NCI-H524 (cell line): ENCODE data around the gene PDSS2.
"Not testable (repeated sequence)": the region's sequence is repeated elsewhere in the genome, so short reads cannot be mapped to it uniquely, and the experiment has no call there.

ENCODE experiments used
- DNase-seq, 2 experiments: peaks; one replicate each; lab custom pipeline; 2025; lab: John Stamatoyannopoulos, UW

Gene PDSS2

DNA sequence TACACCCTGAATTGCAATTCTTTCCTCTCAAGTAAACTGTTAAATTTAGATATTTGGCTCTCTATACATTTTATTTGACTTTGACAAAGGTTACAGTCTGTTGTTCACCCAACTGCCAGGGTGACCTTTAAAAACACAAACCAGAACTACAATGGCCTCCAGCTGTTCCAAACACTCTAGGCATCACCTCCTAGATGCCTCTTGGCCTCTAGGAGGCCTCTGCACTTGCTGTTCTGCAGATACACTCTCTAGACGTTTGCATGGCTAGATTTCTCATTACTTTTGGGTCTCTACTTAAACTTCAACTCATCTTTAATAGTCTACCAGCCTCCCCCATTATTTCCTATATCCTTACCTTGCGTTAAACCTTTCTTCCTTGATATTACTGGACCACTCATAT, 241.2 kb downstream of the PDSS2 start:
- DNase-seq = no peak

DNA sequence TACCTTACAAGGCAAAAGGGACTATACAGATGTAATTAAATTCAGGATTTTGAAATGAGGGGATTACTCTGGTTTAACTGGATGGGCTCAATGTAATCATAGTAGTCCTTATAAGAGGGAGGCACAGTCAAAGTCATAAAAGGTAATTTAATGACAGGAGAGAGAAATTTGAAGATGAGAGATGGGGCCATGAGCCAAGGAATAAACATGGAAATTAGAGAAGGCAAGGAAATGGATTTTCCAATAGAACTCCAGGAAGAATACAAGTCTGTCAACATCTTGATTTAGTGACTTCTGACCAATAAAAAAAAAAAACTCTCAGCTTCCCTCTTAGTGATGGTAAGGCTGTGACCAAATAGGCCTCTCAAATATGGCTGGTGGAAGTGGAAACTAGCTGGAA, 242.1 kb downstream of the PDSS2 start:
- peak in 1 of 2 experiments; percentile 5 for DNase-seq

DNA sequence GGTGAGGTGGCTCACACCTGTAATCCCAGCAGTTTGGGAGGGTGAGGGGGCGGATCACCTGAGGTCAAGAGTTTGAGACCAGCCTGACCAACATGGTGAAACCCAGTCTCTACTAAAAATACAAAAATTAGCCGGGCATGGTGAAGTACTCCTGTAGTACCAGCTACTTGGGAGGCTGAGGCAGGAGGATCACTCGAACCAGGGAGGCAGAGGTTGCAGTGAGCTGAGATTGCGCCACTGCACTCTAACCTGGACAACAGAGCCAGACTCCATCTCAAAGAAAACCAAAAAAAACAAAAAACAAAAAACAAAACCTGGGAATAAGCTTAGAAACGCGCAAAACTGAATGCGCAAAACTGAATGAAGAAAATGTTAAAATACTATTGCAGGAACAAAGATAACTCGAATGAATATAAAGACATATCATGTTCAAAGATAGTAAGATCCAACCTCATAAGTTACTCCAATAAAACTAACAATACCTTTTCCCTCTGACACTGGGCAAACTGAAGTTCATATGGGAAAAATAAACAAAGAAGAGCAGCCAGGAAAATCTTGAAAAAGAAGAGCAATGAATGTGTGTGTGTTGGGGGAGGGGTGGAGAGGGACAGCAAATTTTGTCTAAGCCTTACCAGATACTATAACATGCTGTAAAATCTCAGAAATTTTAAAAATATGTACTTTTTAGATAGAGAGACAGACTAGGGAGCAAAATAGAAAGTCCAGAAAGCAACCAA, 243.0 kb downstream of the PDSS2 start:
- no peak for DNase-seq

DNA sequence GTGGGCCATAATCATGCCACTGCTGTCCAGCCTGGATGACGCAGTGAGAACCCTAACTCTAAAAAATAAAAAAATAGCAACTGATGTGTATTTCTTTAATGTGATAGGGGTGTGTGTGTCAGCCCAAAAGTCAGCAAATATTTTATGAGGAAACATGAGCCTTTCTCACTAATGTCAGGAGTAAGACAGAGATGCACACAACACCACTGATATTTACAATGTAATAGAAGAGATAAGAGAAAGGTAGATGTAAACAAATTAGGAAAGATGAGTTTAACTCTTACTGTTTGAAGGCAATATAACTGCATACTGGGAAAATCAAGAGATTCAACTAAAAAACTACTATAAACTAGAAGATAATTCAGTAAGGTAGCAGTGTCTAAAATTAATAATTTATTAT, 244.0 kb downstream of the PDSS2 start:
- DNase-seq = no peak

DNA sequence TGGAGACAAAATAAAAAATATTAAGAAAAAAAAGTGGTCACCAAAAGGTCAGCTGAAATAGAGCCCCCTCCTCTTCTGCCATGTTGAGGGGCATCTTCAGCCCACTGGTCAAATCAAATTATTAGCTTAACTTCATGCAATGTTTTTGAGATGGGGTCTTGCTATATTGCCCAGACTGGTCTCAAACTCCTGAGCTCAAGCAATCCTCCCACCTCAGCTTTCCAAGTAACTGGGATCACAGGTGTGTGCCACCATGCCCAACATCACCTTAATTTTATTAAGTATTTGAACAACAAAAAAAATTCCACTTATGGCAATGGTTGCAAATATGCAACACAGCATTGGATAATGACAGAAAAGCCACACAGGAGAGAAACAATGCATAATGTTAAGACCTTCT, 244.7 kb downstream of the PDSS2 start:
- DNase-seq = no peak

DNA sequence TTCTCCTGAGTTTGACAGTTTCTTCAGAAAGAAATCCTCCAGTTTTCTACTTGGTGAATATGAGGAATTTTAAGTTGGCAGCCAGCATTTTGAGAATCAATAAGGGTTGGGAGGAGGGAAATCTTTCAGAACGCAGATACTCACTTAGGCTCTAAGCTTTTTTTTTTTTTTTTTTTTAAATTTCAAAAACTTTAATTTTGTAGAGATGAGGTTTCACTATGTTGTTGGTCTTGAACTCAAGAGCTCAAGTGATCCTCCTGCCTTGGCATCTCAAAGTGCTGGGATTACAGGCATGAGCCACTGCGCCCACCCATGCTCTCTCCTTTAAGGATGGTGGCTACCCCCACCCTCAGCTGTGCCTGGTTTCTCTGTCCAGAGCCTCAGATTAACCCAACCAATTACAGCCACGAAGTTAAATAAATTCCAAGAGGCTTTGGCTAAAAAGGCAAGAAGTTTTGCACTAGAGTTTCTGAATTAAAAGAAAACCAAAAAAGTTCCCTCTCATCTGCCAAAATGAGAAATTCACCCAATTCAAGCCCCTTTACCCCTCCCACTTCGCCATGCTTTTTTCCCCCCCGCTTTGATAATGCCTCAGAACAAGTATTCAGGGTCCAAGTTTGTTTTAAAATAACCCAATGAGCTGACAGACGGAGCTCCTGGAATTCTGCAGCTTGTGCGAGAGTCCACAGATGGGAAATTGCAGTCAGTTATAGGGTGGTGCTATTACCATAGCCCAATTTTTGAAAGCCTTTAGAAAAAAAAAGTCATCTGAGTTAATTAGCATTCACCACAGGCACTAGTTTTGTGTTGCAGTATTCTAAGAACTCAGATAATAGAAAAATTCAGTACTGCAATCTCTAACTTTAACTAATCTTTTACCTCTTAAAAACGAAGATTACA, 249.7 kb downstream of the PDSS2 start:
- no peak for DNase-seq

DNA sequence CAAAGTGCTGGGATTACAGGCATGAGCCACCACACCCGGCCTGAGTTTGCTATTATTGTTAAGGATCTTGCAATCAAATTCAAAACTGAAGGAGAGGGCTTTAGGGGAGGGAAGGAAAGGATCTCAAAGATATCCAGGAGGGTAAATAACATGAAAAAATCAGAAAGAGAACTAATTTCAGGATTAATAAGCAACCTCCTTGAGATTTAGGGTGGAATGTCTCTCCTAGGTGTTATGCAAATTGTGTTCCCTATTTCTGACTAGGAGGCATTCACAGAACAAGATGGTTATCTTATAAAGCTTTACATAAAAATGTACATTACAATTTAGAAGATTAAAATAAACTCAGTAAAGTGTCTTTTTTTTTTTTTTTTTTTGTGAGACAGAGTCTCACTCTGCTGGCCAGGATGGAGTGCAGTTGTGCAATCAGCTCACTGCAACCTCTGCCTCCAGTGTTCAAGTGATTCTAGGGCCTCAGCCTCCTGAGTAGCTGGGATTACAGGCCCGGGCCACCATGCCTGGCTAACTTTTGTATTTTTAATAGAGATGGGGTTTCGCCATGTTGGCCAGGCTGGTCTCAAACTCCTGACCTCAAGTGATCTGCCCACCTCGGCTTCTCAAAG, 252.0 kb downstream of the PDSS2 start:
- no peak for DNase-seq

DNA sequence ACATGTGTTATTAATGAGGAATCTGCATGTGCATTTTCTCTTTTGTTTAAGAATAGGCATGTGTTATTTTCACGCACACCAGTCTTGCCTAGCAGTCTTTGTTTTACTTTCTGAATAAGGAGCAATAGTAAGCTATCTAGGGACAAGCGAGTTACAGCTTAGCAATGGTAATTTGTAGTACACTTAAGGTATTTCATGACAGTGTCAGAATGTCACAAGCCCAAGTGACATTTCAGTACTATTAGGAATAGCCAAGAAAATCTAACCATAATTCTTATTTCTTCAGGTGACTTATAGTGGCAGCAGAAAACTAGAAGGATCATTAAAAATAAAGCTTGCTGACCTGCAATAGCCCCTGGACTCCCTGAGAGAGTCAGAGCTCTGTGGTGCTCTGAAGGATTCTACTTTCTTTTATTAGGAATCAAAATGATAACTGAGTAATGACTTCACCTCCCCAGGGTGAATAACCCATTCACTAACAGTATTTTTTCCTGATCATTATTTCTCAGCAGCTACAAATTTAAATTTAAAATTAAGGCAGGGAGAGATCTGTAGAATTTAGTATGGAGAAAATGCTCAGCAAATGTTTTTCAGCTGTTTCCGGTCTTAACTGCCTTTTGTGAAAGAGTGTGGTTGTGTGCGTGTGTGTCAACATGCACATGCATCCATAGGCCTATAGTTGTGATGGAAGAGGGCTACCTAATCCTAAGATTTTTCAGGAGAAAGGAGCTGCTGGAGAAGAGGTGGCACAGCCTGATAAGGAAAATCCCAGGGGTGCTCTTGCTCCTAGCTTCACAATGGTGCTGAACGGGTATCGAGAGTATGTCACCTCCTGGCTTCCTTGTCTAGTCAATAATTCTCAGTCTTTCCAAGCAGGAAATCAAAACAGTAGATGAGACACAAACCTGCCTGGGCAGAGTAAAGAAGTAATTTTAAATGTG, 254.0 kb downstream of the PDSS2 start:
- DNase-seq = no peak

DNA sequence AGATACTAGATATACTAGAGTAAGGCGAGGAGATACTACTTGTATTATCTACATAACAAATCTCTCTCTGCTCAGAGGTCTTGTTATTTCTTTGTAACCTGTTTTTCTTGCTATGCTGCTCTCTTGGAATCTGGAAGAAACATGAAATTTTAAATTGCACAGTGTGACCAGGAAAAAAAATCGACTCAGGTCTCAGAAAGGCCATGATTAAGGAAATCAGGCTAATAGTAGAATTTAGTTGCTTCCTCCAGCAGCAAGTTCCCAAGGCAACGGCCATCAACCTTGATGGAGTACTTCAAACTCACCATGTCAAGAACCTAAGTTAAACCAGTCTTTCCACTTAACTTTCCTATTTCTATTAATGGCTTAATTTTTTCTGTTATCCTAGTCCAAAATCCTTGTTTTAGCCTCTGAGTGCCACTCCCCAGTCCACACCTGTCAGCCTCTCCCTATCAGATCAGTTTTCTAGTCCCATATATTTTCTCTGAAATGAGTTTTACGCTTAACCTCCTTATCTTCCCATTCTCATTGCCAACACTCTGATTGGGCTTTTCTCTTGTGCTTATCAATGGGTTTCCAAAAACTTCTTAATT, 256.4 kb downstream of the PDSS2 start:
- no peak for DNase-seq

DNA sequence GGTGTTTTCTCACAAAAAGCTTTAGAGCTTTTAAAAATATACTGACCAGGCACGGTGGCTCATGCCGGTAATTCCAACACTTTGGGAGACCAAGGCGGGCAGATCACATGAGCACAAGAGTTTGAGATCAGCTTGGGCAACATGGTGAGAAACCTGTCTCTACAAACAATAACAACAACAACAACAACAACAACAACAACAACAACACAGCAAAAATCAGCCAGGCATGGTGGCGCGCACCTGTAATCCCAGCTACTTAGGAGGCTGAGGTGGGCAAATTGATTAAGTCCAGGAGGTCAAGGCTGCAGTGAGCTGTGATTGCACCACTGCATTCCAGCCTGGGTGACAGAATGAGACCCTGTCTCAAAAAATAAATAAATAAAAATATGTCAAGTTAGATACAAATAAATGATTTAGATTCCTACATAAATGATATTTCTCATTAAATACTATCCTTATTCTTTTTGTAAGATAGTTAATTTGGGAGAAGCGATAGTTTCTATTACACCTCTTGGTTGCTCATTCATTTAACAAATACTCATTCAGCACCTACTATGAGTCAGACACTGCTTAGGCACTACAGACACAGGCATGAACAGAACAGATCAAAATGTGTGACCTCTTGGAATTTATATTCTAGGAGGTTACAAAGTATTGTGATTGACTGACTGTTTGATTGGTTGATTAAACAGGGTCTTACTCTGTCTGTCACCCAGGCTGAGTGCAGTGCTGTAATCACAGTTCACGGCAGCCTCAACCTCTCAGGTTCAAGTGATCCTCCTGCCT, 260.5 kb downstream of the PDSS2 start:
- no peak for DNase-seq

DNA sequence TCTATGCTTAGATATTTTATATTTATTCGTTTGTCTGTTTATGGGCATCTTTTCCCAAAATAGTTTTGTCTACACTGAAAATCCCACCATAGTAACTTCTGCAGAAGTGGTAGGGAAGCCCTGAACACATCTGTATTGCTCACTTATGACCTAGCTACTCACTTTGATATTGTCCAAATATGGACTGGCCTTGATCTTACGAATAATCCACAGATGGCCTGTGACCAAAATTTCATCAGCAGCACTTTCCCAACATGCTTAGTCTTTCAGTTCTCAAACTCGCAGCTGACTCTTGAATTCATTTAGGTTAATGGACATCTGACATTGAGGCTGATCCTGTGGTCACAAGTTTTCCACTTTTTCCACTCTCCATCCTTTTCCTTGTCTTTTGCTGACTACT, 263.2 kb downstream of the PDSS2 start:
- DNase-seq = no peak

DNA sequence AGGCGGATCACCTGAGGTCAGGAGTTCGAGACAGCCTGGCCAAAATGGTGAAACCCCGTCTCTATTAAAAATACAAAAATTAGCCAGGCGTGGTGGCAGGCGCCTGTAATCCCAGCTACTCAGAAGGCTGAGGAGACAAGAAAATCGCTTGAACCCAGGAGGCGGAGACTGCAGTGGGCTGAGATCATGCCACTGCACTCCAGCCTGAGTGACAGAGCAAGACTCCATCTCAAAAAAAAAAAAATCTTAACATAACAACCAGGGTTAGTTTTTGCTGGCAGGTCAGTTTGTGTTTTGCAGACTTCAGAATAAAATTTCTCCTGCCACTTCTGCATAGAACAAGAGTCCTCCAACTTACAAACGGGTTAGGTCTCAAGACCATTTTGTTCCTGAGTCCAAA, 264.6 kb downstream of the PDSS2 start:
- not testable (repeated sequence) for DNase-seq

DNA sequence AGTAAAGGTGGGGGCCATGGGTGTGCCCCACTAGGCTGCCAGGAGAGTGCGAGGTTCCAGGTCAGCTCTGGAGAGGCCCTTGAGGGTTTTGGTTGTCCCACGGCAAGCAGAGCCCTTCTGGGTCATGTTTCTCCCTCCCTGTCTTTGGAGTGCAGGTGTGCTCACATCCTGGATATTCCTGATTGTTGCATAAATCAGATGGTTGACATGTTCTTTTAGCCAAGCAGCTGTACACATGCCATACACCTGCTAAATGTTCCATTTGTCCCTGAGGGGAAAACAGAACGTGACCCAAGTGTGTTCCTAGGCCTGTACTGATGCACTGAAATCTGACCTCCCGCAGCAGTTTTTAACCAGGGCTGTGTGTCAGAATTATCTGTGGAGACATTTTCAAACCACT, 266.5 kb downstream of the PDSS2 start:
- no peak for DNase-seq

DNA sequence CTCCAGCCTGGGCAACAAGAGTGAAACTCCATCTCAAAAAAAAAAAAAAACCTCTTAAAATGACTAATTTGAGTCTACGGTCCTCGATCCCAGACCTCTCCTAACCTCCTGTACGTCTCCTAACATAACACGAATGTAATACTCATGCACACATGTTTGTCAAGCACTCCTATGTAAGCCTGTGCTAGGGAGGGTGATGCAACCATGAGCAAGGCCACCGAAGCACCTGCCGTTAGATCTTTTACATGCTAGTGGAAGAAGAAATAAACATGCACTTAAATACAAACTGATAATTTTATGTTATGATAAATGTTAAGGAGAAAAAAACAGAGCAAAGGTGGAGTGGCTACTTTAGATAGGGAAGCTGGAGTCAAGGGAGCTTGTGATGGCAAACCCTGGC, 271.7 kb downstream of the PDSS2 start:
- DNase-seq = no peak

DNA sequence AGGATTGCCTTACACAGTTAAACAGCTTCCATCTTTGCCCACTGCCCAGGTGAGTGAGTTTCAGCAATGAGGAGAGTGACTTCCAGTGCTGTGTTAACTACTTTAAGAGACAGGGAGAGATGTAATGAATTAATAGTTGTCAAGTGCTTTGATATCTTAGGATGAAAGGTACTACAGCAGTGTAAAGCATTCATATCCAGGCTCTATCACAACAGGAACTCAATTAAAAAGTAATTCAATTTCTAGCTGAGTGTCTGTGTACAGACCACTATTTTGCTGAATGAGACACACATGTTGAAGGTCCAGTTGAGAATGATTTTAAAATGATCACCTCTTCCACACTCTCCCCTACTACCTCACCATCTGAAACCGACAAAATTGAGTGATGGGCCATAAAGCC, 273.3 kb downstream of the PDSS2 start:
- no peak for DNase-seq

DNA sequence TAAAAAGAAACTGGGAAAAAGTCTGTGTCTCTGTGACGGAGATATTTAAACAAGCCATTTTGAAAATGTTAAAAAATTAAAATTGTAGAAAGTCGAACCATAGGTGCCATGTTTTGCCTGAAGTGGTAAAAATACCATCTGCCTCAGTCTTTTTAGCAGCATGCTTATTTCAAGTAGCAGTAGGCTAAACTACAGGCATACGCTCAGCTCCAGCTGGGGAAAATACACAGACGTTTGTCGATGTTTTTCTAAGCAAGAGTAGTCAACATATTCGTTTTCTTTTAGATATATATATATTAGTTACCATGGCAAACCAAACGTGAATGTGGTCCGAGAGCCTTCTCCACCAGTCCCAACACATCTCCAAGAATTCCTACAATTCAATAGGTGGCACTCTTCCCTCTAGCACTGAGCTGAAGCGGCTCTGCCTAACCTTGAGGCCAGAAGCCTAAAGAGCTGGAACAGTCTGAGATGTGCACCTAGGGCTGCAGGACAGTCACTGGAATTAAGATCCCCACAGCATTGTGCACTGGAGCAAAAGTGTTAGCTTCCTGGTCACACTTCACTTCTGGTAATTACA, 273.9 kb downstream of the PDSS2 start:
- peak in 1 of 2 experiments; percentile 54 for DNase-seq

DNA sequence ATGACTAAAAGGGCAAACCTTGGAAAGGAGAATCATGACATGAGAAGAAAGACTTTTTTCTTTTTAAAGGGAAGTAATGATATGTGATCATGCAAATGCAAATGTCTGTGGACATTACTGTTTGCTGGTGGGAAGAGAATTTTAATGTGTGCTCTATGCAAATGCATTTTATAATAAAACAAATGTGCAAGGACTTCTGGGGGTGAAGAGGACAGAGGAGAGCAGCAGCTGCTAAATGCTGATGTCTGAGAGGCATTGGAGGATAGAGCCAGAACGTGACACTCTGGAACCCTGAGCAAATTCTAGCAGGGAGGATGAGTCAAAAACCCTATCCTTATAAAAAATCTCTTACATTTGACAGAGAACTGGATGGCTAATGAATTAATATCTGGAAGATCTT, 274.9 kb downstream of the PDSS2 start:
- no peak for DNase-seq

DNA sequence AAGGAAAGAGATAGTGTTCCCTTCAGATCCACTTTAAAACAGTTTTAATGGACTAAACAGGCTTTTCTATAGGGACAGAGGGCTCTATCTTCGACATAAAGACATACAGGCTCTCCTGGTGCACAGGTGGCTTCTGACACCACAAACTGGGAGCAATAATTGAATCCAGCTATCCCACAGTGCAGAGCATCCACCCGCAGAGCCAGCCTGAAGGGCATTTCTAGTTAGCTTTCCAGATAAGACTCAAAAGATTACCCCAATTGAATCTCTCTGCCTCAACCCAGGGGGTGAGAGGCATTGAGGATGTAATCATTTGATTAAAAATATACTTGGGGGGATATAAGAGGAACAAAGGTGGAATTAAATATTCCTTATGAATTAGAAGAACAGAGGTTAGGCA, 279.3 kb downstream of the PDSS2 start:
- no peak for DNase-seq

DNA sequence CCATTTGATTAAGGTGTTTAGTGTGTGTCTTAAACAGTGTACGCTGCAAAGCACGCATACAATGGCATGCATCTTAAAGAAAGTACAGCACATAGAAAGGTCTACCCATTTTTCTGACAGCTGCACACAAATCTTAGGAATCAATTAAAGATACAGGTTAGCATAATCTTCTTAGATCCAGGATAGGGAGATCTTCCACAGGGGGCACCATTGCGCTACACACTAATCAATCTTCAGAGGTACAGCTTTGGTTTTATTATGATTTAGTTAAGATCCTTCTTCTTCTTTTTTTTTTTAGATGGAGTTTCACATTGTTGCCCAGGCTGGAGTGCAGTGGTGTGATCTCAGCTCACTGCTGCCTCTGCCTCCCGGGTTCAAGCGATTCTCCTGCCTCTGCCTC, 280.4 kb downstream of the PDSS2 start:
- peak in 1 of 2 experiments; percentile 39 for DNase-seq

DNA sequence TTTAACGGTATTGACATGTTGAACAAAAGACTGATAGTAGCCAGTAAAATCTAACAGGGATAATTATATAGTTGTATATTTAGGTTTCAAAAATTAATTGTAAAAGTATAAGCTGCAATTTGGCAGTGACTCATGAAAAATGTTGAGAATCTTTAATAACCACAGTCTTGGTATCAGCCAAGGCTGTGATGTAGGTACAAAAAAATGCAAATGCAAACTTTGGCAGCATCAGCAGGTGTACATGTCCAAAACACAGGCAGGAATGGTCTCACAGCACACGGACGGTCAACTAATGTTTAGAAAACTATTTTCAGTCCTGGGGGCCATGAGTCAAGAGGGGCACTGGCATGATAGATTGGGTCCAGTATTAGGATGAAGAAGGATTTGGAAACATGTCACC, 285.6 kb downstream of the PDSS2 start:
- no peak for DNase-seq
